Transverse colon (tissue), 4 donors: ENCODE measurements around the gene HSD17B3. TPM values are rescaled to one million over a fixed set of nuclear protein-coding genes. Genes with fewer than 3 reads are reported as not detected.

ENCODE experiments used
- DNase-seq: peaks from one replicate; pipeline ENCODE4 v3.0.0-alpha.2; 2019
- H3K27ac ChIP-seq, 4 donors: fragments of 200-600 bp; sonication (generic); 2 replicates each; pipeline ENCODE4 v1.5.1; 2016 to 2018; ENCODE audit warnings: inconsistent platforms in 4 of 4
- H3K27me3 ChIP-seq: fragments of 200-600 bp; sonication (generic); 2 replicates; pipeline ENCODE4 v1.5.1; 2017; ENCODE audit warnings: inconsistent platforms
- H3K36me3 ChIP-seq, 4 donors: fragments of 200-600 bp; sonication (generic); 2 replicates each; pipeline ENCODE4 v1.5.1; 2017 to 2019; ENCODE audit warnings: inconsistent platforms in 4 of 4
- H3K4me1 ChIP-seq, 4 donors: fragments of 200-600 bp; sonication (generic); 2 replicates each; pipeline ENCODE4 v1.5.1; 2017 to 2020; ENCODE audit warnings: inconsistent platforms in 4 of 4
- H3K4me3 ChIP-seq, 4 donors: fragments of 200-600 bp; sonication (generic); 1 replicate in 1 of 4; 2 replicates in 3 of 4; pipeline versions ENCODE4 v1.5.1 to v1.6.1; 2017 to 2019; ENCODE audit warnings: inconsistent platforms in 4 of 4
- H3K9me3 ChIP-seq, 2 donors: fragments of 200-600 bp; sonication (generic); 2 replicates each; pipeline ENCODE4 v1.5.1; 2017 to 2019; ENCODE audit warnings: inconsistent platforms in 2 of 2
- EP300 ChIP-seq: sonication (generic); formaldehyde crosslinking; IDR thresholded peaks from one replicate; pipeline ENCODE4 v1.6.1; 2017; ENCODE audit warnings: antibody characterized with exemption, low read depth
- POLR2A ChIP-seq: fragments of 450-650 bp; IDR thresholded peaks from one replicate; pipeline ENCODE4 v1.6.1; 2016; ENCODE audit warnings: antibody characterized with exemption, mild to moderate bottlenecking, moderate library complexity
- POLR2AphosphoS5 ChIP-seq, 3 donors: sonication (generic); formaldehyde crosslinking; IDR thresholded peaks; one replicate each; pipeline ENCODE4 v1.6.1; 2016; ENCODE audit warnings: antibody characterized with exemption in 3 of 3
- WGBS, 2 donors: methylation state at CpG; one replicate each; pipeline ENCODE4 v1.1.5; 2018; ENCODE audit warnings: low coverage in 1 of 2; 5-methylcytosine and 5-hydroxymethylcytosine counted together
- in situ Hi-C, 4 donors: fragments of 200-750 bp; cut with MboI; loops; one replicate each; pipeline versions ENCODE4 v1.15.0 to v1.15.1; 2017; ENCODE audit warnings: low sequenced_read_pairs in 3 of 4, low pct_ligation_motif_present in 1 of 4, low pct_unique_long_range_greater_than_20kb in 1 of 4
- intact Hi-C: fragments of 100-400 bp; cut with DNase I; formaldehyde crosslinking; loops from one replicate; pipeline ENCODE4 v1.15.1; 2023; ENCODE audit warnings: low total_unique reads
- total RNA-seq, 4 donors: library from RNA; depleted of rRNA; stranded (reverse); fragments of >200 nt; gene quantifications; one replicate each; pipeline ENCODE4 v1.1.0, GENCODE V29; 2016
- TF ChIP-seq, protein P1 (sequence below), 5 experiments: fragments of 200-600 bp in 3 of 5; fragments of 450-650 bp in 2 of 5; sonication (generic) in 3 of 5; IDR thresholded peaks; 1 replicate in 2 of 5; 2 replicates in 3 of 5; pipeline ENCODE4 v1.5.1; 2016 to 2017; ENCODE audit warnings: antibody characterized with exemption in 5 of 5, inconsistent platforms in 3 of 5, mild to moderate bottlenecking in 2 of 5, moderate library complexity in 1 of 5

Gene HSD17B3
- total RNA-seq: 1 to 10 TPM in 1 of 4 donors, not detected in 3; 6.0 TPM

GRCh38 chr9:96302021-96302420 lies at the start of gene HSD17B3:
Gene HSD17B3 (minus strand): TSS chr9:96302176. CDS start chr9:96302104, 72 bp downstream.
- Histone ChIP-seq H3K4me1 (no peaks in the 10 kb centered on the region), H3K27ac (no peak within 1 kb of the TSS), H3K4me3 (no peak within 1 kb of the TSS), H3K36me3 (no peaks in the 10 kb centered on the region), H3K27me3 (no peaks in the 10 kb centered on the region), H3K9me3 (no peaks in the 10 kb centered on the region)
- DNase-seq: no peak
- in situ Hi-C loops: no loop called here
- TF ChIP-seq, protein P1, sequence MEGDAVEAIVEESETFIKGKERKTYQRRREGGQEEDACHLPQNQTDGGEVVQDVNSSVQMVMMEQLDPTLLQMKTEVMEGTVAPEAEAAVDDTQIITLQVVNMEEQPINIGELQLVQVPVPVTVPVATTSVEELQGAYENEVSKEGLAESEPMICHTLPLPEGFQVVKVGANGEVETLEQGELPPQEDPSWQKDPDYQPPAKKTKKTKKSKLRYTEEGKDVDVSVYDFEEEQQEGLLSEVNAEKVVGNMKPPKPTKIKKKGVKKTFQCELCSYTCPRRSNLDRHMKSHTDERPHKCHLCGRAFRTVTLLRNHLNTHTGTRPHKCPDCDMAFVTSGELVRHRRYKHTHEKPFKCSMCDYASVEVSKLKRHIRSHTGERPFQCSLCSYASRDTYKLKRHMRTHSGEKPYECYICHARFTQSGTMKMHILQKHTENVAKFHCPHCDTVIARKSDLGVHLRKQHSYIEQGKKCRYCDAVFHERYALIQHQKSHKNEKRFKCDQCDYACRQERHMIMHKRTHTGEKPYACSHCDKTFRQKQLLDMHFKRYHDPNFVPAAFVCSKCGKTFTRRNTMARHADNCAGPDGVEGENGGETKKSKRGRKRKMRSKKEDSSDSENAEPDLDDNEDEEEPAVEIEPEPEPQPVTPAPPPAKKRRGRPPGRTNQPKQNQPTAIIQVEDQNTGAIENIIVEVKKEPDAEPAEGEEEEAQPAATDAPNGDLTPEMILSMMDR (IDR thresholded peaks at IDR 0.05): no peak
- TF ChIP-seq EP300 (no peak), POLR2AphosphoS5 (IDR thresholded peaks at IDR 0.05) (no peak), POLR2A (no peak)
- WGBS, 2 donors: 50 to 86% methylated on average over 1 to 6 of the region's 6 CpGs
- intact Hi-C loops: no loop called here

- WGBS, 2 donors: 63 to 68% methylated on average over 1 of the region's 1 CpG
- no peak for TF ChIP-seq EP300
- TF ChIP-seq, protein P1 (IDR thresholded peaks at IDR 0.05): no peak
- TF ChIP-seq POLR2A: no peak
- no peak for TF ChIP-seq POLR2AphosphoS5 (IDR thresholded peaks at IDR 0.05)
- no peak for DNase-seq
- Histone ChIP-seq H3K27me3 (no peaks in the 10 kb centered on the region), H3K27ac (no peak overlapping the region), H3K36me3 (peaks cover 0 to 4% (median under 1%) of the 10 kb centered on the region in 4 donors), H3K9me3 (no peaks in the 10 kb centered on the region), H3K4me1 (no peaks in the 10 kb centered on the region), H3K4me3 (no peak overlapping the region)
- intact Hi-C loops: no loop called here
- in situ Hi-C loops: no loop called here
Observed at GRCh38 chr9:96350866-96351265, 48.9 kb upstream of the HSD17B3 start.

DNA sequence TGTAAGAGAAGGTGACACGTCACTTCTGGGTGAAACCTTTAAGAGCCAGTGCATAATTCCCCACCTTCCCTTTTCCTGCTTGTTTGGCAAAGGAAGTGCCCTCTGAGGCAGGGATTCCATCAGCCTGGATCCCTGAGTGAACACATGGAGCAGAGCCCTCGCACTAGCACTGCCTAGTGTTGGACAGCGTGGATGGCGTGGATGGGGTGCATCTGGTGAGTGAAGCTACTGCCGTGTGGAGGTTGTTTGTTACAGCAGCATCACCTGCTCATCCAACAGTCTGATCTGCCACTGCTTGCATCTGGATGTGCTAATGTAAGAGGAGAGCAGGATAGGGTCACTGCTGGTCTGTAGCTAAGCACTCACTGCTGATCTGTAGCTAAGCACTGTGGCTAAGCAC lies 46.3 kb upstream of the HSD17B3 start:
- Histone ChIP-seq H3K36me3 (peaks cover 0 to 4% (median 0%) of the 10 kb centered on the region in 4 donors), H3K27me3 (no peaks in the 10 kb centered on the region), H3K27ac (no peak overlapping the region), H3K9me3 (no peaks in the 10 kb centered on the region), H3K4me3 (no peak overlapping the region), H3K4me1 (peaks cover 0 to 15% (median 11%) of the 10 kb centered on the region in 4 donors)
- in situ Hi-C loops: loop anchor here in 2 of 4 donors (25.0 kb wide), 1 partner anchor 314 kb away; the partner anchor contains the start of gene PRXL2C (in 2 of the 2)
- intact Hi-C loops: loop anchor here (10.0 kb wide), 1 partner anchor 97 kb away; no protein-coding TSS in a partner anchor
- WGBS, 2 donors: 99% methylated on average over 5 of the region's 5 CpGs; no CpG with 5 or more reads in 1 of the 2 donors
- DNase-seq: no peak
- no peak for TF ChIP-seq POLR2A
- no peak for TF ChIP-seq EP300
- TF ChIP-seq, protein P1 (IDR thresholded peaks at IDR 0.05): no peak
- TF ChIP-seq POLR2AphosphoS5 (IDR thresholded peaks at IDR 0.05): no peak

DNA sequence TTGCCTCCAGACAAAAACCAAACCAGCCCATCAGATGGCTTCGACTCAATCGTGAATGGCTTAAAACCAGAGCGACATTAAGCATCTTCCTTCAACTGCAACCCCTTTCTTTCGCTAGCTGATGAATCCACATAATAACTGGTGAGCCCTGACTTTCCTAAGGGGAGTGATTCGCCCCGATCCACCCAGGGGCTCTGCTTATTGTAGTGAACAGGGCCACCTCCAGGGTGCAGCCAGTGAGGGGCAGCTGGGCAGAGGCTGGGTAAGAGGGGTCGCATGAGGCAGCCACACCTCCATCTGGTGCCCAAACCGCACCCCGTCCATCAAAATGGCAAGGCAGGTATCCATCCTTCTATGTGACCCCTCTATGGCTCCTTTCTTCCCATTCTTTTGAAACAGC lies 43.6 kb upstream of the HSD17B3 start:
- Histone ChIP-seq H3K4me3 (no peak overlapping the region), H3K9me3 (no peaks in the 10 kb centered on the region), H3K36me3 (peaks cover 0 to 4% (median 0%) of the 10 kb centered on the region in 4 donors), H3K27me3 (no peaks in the 10 kb centered on the region), H3K4me1 (peaks cover 0 to 17% (median 13%) of the 10 kb centered on the region in 4 donors), H3K27ac (peak overlapping the region in 3 of 4 donors; percentile 51 to 72 (median 69))
- DNase-seq: no peak
- in situ Hi-C loops (loop anchor here in 2 of 4 donors (25.0 kb wide), 1 partner anchor 317 kb away; the partner anchor contains the start of gene PRXL2C (in 2 of the 2)), intact Hi-C loops (loop anchor here (10.0 kb wide), 1 partner anchor 99 kb away; no protein-coding TSS in a partner anchor)
- 95 to 96% methylated on average over 4 to 9 of the region's 9 CpGs for WGBS, 2 donors
- no peak for TF ChIP-seq EP300
- TF ChIP-seq, protein P1 (IDR thresholded peaks at IDR 0.05): no peak
- TF ChIP-seq POLR2A: no peak
- TF ChIP-seq POLR2AphosphoS5 (IDR thresholded peaks at IDR 0.05): no peak
